Lower leg skin (tissue), 4 donors: ENCODE measurements around the gene AP3D1. TPM values are rescaled to one million over a fixed set of nuclear protein-coding genes. Genes with fewer than 3 reads are reported as not detected.

Source experiments
- DNase-seq, 2 donors: peaks; one replicate each; pipeline ENCODE4 v3.0.0-alpha.2; 2019; ENCODE audit warnings: low spot score in 2 of 2
- H3K4me3 ChIP-seq: fragments of 200-600 bp; sonication (generic); 2 replicates; pipeline ENCODE4 v1.5.1; 2017; ENCODE audit warnings: mild to moderate bottlenecking, low read depth; ENCODE audit not compliant: poor library complexity, severe bottlenecking
- CTCF ChIP-seq, 3 donors: fragments of 450-650 bp; IDR thresholded peaks; one replicate each; pipeline ENCODE4 v1.5.1; 2016; ENCODE audit warnings: antibody characterized with exemption in 3 of 3, mild to moderate bottlenecking in 3 of 3, moderate library complexity in 2 of 3
- POLR2A ChIP-seq, 2 donors: fragments of 450-650 bp; IDR thresholded peaks; one replicate each; pipeline ENCODE4 v1.6.1; 2016 to 2017; ENCODE audit warnings: antibody characterized with exemption in 2 of 2, mild to moderate bottlenecking in 1 of 2, moderate library complexity in 1 of 2
- WGBS, 2 donors: methylation state at CpG; one replicate each; pipeline ENCODE4 v1.1.5; 2018; 5-methylcytosine and 5-hydroxymethylcytosine counted together
- intact Hi-C: fragments of 100-400 bp; cut with DNase I; formaldehyde crosslinking; loops from one replicate; pipeline ENCODE4 v1.15.0; 2023; ENCODE audit warnings: low total_unique reads
- total RNA-seq, 4 donors: library from RNA; depleted of rRNA; stranded (reverse); fragments of >200 nt; gene quantifications; one replicate each; pipeline ENCODE4 v1.1.0, GENCODE V29; 2016

The AP3D1 gene
- total RNA-seq, 4 donors from 2014 or later: 46.5 to 84.7 (median 71.8) TPM

GRCh38 chr19:2079076-2079864 lies 72.1 kb downstream of the AP3D1 start:
- no peak for DNase-seq
- H3K4me3 ChIP-seq: no peak overlapping the region
- WGBS, 2 donors: 92 to 96% methylated on average over 32 of the region's 32 CpGs
- TF ChIP-seq CTCF (IDR thresholded peaks at IDR 0.05) (no peak), POLR2A (IDR thresholded peaks at IDR 0.05) (no peak)
- intact Hi-C loops: no loop called here

DNA sequence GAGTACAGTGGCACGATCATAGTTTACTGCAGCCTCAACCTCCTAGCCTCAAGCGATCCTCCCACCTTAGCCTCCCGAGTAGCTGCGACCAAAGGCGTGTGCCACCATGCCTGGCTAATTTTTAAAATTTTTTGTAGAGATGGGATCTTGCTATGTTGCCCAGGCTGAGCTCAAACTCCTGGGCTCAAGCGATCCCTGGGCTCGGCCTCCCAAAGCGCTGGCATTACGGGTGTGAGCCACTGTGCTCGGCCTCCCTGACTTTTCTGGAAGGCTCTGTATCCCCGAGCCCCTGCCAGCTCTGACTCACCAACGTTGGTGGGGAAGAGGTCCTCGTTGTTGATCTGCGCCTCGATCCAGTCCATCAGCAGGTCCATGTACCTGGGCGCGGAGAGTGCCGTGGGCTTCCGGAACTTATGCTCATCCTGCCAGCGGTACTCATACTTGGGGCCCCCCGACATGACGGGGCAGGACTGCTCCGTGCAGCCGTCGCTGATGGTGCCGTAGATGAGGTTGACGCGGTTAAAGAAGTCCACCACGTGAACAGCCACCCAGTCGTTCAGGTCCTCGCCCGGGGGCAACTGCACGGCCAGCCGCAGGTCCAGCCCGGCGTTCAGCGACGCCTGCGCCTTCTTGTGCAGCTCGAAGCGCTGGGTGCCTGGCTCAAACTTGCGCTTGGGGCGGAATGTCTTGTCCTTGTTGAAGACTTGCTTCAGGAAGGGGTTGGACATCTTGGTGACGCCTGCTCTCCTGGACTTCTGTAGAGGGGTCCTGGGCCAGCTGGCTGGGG lies 73.3 kb downstream of the AP3D1 start:
- intact Hi-C loops: no loop called here
- no peak overlapping the region for H3K4me3 ChIP-seq
- WGBS, 2 donors: 95 to 96% methylated on average over 27 to 43 of the region's 44 CpGs
- TF ChIP-seq POLR2A (IDR thresholded peaks at IDR 0.05) (no peak), CTCF (IDR thresholded peaks at IDR 0.05) (no peak)
- no peak for DNase-seq

DNA sequence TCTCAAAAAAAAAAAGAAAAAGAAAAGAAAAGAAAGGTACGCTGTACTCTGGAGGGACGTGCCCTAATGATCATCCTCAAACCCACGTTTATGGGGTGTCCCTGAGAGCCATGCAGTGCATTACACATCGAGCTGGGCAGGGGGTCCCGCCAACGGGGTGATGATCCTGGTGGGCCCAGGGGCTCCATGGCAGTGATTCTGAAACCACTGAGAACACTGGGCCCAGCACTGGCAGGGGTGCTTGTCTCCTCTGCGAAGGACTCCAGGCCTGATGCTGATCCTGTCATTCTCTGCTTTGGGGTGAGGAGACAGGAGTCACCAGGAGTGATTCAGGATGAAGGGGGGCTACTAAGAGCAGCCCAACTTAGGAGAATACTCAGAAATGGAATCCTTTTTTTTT lies 74.0 kb downstream of the AP3D1 start:
- DNase-seq: no peak
- no peak for TF ChIP-seq CTCF (IDR thresholded peaks at IDR 0.05)
- no peak for TF ChIP-seq POLR2A (IDR thresholded peaks at IDR 0.05)
- 92 to 96% methylated on average over 7 of the region's 7 CpGs for WGBS, 2 donors
- H3K4me3 ChIP-seq: no peak overlapping the region
- intact Hi-C loops: no loop called here

DNA sequence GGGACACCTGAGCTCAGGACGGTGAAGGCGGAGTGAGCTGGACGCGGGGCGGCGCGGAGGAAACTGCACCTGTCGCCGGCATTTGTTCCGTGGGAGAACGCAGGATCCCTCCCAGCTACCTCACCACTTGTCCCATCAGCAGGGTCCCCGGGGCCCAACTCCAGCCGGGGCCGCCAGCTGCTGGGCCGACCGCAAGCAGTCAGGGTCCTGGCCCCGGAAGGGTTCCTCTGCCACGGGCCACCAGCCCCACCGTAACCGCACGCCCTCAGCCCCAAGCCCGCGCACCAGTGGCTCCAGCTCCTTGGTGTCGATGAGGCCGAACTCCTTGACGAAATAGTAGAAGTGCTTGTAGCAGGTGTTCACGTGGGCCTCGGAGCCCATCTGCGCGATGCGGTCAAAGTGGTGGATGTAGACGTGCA lies 74.8 kb downstream of the AP3D1 start:
- WGBS, 2 donors: 94 to 95% methylated on average over 32 of the region's 32 CpGs

DNA sequence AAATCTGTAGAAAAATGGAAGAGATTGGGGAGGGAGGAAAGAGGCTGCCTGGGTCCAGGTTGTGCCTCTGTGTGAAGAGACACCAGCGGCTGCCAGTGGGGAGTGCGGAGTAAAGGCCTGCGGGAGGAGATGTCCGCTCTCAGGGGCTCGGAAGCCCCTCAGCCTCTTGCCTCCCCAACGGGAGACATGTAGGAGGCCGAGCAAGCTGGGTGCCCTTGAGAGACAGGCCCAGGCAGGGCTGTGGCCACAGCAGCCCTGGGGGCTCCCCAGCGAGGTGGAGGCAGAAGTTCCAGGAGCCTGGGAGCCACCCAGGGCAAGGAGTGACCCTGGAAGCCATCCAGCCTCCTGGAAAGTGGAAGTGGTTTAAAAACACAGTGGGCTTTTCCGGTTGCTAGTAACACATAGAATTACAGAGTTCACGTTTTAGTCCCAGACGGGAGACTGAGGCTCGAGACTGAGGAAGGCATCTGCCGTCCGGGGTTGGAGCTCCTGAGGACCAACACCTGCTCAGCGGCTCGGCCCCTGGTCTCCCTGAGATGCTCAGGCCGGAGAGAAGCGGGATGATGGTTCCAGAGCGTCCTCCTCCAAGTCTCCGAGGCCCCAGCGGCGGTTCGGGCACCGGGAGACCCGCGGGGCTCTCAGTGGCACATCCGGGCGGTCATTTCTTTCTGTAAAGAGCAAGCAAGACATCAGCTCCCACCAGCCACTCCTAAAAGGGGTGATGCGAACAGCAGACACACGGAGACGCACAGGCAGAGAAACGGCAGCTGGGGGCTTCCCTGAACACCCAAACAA lies 78.4 kb downstream of the AP3D1 start:
- H3K4me3 ChIP-seq: no peak overlapping the region
- intact Hi-C loops: loop anchor here (5.0 kb wide), 2 partner anchors 56 to 146 kb away; partner anchors contain the start of gene BTBD2
- DNase-seq: no peak
- WGBS, 2 donors: 90 to 91% methylated on average over 23 to 32 of the region's 32 CpGs
- TF ChIP-seq POLR2A (IDR thresholded peaks at IDR 0.05) (no peak), CTCF (IDR thresholded peaks at IDR 0.05) (no peak)

More for the DNA sequence above, 74.8 kb downstream of the AP3D1 start:
- TF ChIP-seq POLR2A (IDR thresholded peaks at IDR 0.05): no peak
- no peak overlapping the region for H3K4me3 ChIP-seq
- DNase-seq: no peak
- intact Hi-C loops: no loop called here
